Fibroblast of upper back skin (primary cell): Measurements from ENCODE around the gene PLXNA2.

Experiments
- DNase-seq: peaks from one replicate; pipeline ENCODE4 v3.0.0-alpha.2; 2013

PLXNA2 gene

DNA sequence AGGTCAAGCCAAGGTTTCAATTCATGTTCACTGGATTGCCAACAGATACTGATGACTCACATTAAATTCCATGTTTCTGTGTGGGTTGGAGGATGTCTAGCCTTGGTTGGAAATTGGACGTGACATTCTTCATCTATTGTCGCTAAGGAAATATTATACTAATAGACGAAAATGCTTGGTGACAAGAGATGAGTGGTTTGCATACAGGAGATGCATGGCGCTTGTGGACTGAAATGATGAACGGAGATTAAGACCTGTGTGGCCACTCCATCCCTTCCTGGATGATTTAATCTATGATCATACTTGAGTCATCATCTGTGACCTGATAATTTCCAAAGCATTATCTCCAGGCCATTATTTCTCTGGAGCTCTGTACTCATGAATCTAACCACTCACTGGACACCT, 236.2 kb downstream of the PLXNA2 start:
- DNase-seq = peak; percentile 88

DNA sequence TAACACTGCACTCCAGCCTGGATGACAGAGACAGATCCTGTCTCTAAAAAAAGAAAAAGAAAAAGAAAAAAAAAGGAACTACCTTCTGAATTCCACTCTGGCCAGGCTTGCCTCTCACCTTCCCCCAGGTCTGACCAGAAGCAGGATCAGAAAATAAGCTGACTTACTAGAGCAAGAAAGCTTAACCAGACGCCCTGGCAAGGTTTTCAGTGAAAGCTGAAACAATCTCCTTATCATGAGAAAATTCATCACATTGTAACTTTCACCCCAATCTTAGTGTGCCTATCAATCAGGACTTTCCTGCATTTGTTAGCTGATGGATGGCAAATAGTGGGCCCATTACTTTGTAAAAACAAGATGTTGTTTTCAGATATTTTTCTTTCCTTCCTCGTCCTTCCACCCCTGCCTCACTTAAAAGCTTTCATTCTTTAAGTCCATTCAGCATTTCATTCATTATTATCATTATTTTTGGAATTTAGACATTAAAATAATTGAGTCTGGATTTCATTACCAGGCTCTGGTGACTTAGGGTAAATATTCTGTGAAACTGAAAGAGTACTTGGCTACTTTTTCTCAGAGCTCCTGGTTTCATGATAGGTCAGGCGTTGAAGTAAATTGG, 236.8 kb downstream of the PLXNA2 start:
- DNase-seq = no peak

DNA sequence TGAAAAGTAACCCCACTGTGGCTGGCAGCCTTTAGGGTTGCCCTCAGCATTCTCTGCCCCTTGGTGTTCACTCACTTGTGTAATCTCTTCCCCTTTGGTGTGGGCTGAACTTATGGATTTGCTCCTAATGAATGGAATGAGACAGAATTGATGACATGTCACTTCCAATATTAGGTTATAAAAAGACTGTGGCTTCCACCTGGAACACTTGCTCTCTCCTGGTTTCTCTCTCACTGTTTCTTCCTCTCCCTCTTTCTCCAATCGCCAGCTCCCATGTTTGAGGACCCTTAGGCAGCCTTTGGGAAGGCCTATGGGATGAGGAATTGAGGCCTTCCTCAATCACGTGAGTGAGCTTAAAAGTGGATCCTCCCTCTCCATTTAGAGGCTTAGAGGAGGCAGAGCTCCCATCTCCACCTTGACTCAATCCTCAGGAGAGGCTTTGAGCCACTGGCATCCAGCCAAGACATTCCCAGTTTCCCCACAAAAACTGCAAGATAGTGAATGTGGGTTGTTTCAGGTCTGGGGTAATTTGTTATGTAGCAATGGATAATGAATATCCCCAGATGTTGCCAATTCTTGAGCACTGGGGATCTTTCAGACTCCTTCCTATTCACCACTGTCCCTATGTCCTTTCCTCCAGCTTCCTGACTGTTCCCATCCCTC, 237.8 kb downstream of the PLXNA2 start:
- DNase-seq = peak; percentile 83

DNA sequence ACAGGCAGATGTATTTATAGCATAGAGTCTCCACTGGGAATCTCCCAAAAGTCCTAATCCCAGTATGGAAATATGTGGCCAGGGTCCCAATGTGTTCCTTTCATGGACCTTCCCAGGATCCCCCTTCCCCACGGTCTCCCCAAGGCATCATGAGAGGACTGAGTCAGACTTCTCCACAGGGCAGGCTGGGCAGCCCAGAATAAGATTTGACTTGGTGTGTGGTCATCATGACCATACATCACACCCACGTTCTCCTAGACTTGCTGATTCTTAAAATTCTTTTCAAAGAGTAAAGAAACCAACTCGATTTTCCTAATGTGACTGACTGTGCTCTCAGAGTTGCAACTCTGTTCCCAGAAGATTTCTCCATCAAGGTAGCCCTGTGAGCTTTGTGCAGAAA, 239.3 kb downstream of the PLXNA2 start:
- DNase-seq = peak; percentile 86

DNA sequence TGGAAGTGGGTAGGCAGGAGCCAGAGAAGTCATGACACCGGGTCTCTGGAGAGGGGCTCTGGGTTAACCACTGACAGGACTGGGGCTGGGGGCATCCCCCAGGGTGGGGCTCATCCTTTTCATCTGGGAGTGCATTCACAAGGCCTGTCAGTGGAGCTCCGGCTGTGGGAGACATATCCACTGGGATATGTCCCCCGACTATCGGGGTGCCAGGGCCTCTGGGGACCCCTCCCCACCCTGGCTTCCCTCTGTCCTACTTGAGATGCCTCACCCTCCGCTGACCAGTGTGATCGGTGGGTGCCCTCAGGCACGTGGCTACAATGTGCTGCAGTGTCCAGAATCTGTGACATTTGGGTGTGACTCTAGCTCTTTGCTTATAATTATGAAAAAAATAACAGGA, 240.9 kb downstream of the PLXNA2 start:
- DNase-seq = no peak

DNA sequence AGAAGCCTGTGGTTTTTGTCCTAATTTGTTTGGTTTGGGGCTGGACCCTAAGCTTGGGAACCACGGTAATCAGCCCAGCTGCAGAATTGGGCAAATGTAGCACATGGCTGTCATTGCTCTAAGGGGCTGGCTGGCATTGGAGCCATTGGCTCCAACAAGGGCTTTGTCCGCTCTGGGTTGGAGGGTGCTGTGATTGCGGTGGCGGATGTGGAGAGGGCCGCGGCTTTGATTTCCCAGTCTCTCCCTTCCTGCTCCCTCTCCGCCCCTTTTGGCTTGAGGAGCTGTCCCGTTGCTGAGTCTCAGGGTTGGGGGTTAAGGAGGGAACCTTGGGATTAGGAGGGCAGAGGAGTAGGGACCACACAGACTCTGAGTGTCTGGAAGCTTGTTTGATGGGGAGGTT, 241.5 kb downstream of the PLXNA2 start:
- DNase-seq = no peak

DNA sequence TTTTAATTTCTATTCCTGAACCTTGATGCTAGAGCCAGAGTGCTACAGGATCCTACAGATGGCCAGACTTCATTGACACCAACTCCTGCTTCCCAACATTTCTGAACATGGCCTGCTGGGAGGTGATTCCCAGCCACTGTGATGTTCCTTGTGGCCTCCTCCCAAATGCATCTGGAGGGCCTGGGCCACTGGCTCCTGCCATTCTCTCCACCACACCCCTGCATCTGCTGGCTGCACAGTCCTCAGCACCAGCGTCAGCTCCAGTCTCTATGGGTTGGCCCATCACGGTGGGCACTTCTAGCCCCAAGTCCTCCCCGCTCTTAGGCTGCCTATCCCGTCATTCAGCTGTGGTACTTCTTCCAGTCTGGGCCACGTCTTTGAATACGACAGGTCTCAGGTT, 242.1 kb downstream of the PLXNA2 start:
- DNase-seq = no peak

DNA sequence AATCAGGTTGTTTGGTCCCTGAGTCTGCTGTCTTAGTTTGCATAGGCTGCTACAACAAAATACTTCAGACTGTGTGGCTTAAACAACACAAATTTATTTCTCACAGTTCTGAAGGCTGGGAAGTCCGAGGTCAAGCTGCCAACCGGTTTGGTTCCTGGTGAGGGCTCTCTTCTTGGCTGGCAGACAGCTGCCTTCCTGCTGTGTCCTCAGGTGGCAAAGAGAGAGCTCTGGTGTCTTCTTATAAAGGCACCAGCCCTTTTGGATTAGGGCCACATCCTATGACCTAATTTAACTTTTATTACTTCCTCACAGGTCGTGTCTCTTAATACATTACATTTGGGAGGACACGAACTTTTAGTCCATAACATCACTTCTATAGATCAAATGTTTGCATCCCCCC, 243.7 kb downstream of the PLXNA2 start:
- no peak for DNase-seq

DNA sequence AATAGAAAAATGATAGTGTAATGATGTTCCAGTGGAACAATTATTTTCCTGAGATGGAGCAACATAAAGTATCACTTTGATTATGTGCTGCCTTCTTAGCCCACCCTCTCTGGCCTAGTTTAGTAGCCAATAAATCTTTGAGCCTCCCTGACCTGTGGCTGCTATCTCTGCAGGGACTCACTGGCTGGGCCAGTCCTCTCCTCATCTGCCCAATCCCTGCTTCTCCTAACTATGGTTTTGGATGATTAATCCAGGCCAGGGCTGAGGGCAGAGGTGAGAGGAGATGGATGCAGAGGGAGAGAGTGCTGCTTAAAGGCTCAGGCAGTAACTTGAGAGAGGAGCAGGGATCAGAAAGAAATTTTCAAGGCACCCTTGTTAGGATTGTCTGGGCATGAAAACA, 244.2 kb downstream of the PLXNA2 start:
- DNase-seq = no peak

DNA sequence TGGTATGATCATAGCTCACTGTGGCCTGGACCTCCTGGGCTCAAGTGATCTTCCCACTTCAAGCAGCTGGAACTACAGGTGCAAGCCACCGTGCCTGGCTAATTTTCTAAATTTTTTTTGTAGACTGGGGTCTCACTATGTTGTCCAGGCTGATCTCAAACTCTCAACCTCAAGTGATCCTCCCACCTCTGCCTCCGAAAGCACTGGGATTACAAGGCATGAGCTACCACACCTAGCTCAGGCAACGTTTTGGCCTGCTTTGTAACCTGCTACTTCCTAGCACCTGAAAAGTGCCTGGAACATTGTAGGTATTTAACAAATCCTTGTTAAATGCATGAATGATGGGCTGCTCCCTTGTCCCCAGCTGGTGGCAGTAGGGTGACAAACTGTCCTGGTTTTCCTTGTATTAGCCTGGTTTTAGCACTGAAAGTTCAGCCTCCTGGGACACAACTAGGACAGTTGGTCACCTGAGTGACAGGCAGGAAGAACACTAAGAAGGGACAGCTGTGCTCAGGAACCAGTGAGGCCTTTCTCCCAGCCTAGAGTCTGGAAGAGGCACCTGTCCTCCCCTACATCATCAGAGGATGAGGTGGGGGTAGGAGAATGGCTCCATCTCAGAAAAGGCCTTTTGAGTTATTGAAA, 244.8 kb downstream of the PLXNA2 start:
- DNase-seq = no peak

DNA sequence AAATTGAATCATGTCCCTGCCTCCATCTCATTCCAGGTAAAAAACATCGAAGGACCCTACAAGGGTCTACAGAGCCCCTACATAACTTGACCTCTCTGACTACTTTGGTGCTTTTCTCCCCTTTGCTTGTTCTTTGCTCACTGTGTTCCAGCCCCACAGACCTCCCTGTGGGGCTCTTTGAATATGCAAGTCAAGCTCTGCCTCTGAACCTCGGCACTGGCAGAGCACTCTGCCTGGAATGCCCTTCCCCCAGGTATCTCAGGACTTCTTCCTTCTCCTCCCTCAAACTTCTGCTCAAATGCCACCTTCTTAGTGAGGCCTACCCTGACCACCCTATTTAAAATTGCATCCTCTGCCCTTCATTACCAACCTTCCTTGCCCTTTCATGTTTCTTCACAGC, 245.5 kb downstream of the PLXNA2 start:
- no peak for DNase-seq

DNA sequence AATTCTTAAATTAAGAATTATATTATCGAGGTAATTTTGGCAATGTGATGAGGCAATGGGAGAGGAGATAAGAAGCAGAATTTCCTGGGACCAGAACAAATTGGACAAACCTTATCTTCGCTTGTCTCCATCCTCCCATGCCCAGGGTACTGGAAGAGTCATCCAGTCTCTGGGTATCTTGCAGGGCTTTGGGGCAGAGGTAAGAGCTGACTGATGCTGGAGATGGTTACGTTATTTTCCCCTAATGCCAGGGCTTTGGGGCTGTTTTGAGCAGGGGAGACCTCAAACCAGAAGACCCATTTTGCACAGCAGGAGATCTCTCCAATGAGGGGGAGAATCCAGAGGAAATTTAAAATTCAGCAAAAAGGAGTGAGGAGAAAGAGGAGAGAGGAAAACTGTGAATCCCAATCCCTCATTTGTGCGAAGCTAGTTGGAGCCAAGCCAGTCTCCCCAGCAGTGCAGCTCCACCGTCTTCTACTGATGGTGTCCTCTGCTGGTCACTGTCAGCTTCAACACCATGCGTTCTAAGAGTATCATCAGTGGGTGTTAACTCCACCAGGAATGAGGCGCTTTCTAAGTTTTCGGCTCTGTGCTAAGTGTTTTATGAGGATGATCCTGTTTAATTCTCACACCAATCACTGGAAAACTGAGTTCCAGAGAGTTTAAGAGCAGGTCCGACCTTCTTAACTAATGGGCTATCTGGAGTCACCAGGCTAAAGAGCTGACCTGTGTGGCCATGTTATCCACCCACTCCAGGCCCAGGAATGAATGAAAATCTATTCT, 246.5 kb downstream of the PLXNA2 start:
- DNase-seq = peak; percentile 75

DNA sequence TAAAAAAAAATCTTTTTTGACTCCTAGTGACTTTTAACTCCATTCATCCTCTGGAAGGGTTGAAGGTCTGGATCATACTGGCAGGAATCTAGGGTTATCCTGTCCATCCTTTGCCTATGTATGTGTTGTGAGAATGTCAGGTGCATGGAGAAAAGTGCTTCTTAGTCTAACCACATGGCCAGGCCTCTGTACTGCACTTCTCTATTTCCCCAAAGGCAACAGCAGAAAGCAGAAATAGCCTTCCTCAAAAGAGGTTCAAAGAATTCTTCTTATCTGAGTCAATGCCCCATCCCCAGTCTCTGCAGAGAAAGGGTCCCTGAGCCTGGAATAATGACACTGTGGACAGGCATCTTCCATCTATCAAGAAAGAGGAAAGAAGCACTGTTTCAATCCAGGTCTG, 247.5 kb downstream of the PLXNA2 start:
- no peak for DNase-seq

DNA sequence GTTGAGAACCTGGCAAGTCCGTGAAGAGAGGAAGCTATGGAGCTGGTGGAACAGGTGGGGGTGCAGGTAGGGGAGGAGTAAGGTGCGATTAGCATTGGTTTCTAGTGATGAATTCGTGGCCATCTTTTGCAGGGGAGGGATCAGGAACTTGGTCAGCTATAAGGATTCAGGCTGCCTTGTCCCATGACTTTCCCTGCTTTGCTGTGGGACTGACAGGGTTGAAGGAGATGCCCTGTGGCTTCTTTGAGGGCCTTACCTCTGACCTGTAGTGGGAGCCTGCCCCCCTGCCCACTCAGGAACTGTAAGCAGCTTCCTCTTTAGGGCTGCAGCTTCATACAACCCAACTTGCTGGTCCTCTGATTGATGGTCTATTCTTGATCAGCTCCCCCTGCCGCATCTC, 248.6 kb downstream of the PLXNA2 start:
- DNase-seq = no peak

DNA sequence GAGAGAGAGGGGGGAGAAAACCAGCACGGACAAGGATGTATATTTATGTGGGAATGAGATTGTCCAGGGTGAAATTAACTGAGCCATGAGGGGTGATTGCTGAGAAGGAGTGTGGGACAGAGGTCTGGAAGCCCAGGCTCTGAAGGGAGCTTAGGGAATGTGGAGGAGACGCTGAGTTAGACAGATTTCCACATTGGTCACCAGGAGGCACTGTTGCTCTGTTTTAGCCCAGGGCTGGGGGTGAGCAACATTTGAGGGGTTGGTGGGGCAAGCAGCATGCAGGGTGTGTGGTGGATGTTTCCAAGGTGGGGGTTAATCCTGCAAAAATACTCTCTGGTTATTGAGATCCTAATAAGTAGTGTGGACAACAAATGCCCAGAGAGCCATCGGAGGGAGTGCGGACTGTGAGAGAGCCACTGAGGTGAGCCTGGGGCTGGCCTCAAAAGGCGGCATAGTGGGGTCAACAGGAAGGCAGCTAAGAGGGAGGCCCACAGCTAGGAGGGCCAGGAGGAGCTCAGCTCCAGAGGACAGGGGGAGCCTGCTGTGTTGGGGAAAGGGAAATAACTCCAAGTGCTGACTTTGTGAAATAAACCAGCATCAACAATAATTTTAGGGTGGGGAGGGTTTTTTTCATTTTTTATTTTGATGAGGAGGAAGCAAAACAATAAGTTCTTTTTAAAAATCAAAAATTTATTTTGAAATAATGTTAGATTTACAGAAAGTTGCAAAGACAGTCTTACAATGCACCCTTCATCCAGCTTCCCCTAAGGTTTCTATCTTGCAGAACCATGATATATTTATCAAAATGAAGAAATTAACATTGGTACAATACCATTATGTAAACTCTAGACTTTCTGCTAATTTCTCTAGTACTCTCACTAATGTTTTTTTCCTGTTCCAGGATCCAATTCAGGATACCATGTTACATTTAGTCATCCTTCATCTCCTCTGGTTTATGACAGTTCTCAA, 250.4 kb downstream of the PLXNA2 start:
- no peak for DNase-seq

DNA sequence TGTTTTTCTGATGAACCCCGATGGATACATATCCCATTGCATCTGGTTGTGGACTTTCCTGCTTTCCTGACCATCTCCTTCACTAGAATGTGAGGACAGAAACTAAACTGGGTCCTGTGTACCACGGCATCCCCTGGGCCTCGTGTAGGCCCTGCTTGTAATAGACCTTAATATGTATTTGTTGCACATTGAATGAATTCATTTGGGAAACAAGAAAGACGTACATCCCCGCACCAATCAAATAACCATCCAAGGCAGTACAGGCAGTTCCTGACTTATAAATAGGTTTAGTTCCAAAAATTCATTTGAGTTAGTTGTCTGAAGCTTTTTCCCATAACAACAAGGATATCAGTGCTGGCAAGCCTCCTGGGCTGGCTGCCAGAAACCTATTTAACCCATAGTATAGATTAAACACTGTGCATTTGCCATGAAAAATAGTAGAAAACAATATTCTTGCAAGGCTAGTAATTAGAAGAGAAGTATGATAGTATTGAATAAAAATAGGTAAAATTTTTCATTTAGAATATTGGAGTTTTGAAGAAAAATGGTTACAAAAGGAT, 251.4 kb downstream of the PLXNA2 start:
- no peak for DNase-seq

DNA sequence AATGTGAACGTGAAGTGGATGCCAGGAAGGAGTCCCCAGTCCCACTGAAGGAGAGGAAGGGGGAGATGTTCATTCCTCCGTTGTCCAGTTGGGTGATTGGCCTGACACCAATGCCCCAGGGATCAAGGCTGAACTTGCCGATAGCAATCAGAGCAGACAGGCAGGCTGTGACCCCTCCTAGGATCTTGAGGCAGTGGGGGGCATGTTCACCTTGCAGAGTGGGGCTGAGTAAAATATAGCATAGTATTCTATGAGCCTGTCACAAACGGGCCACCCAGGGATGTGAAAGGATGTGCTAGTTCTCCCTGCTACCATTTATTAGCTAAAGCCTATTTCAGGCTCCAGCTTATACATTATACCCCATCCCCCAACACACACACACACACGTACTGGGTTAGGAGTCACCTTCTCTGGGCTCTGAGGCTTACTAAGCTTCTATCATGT, 252.6 kb downstream of the PLXNA2 start:
- DNase-seq = no peak

DNA sequence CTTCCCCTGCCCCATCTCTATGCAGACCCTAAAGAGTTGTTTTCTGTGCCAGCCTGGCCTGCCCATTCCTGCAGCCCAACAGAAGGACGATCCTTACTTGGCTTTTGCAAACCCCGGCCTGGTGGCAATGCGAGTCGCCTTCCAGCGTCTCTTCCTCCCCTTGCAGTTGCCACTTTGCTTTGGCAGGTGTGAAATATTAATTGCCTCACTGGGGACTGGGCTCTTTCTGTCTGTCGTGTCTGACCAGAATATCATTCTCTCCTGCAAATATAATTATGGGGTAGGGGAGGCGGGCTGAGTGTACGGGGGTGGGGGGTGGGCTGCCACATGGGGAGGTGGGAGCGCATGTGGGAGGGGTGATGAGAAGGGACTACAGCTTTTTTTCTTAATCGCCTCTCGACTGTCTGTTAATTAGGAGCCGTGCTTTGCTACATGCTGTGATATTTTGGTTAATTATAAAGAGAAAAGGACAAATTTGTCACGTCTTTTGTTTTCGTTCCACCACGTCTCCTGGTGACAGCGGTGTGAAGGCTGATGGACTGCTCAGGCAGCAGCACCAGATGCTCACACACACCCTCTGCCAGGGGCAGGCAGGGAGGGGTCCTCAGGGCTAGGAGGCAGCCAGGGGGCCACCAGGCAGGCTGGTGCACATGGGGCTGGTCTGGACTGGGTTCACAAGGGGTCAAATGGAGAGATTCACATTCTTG, 253.2 kb downstream of the PLXNA2 start:
- no peak for DNase-seq

DNA sequence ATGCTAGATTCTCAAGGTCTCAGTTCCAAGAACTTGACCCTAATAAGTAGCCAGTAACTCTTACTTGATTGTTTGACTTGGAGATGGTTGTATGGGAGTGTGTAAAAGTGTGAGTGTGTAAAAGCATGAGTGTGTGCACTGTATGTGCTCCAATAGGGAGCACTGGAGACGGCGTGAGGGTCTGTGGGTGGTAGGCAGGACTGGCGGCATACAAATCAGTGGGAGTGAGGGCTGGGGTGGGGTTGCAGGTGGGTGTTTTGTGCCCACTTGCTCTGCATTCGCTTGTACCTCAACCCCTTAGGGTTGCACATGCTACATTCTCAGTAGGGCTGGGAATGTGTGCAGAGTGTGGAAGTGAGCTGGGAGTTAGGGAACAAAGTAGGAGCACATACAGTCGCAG, 253.7 kb downstream of the PLXNA2 start:
- no peak for DNase-seq

DNA sequence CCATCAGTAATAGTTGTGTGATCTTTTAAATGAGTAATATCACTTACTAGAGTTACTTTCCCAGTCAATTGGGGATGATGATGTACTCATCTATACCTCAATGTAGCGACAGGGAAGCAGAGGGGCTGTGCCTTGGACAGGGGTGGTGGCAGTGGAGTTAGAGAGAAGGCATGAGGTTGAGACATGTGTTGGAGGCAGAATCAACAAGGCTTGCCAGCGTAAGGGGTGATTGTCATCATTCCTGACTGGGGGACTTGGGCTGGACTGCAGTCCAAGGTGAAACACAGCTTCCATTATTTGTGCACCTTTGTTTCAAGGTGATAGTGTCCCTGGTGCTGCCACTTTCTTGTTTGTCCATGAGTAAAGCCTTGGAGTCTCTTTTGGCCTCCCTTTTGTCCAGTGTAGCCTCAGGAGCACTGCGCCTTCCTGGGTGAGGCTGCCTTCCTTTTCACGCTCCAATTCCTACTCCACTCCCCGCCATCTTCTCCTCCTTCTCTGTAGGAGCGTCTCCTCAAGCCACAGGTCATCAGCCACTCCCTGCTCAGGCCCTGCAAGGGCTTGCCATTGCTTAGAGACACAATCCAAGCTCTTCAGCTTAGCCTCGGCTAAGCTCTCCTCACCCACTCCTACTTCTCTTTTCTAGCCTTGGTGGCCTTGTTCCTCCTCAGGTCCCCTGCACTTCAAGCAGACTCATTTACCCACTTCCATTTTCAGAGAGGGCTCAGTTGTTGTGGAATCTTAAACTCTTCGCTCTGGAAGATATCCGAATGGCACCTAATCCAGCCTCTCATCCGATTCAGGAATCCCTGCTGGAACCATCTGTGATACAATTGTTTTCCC, 255.6 kb downstream of the PLXNA2 start:
- no peak for DNase-seq

DNA sequence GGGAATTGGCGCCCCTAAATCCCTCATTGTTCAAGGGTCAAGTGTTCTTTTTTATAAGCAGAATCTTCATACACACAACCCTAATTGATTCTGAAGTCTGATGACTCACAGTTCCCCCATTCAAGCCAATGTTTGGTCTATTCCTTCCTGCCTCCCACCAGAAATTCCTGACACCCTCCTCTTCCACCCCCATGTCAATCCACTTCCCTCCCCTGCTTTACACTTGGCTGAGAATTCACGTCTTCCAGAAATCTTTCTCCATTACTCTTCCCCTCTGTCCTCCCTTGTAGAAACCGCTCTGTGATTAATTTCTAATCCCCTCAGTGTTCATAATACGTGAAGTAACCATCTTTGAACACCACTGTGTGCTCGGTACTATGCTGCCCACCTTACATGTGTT, 257.0 kb downstream of the PLXNA2 start:
- DNase-seq = peak; percentile 21
